Measurements from ENCODE around the gene CIB2.

The CIB2 gene

DNA sequence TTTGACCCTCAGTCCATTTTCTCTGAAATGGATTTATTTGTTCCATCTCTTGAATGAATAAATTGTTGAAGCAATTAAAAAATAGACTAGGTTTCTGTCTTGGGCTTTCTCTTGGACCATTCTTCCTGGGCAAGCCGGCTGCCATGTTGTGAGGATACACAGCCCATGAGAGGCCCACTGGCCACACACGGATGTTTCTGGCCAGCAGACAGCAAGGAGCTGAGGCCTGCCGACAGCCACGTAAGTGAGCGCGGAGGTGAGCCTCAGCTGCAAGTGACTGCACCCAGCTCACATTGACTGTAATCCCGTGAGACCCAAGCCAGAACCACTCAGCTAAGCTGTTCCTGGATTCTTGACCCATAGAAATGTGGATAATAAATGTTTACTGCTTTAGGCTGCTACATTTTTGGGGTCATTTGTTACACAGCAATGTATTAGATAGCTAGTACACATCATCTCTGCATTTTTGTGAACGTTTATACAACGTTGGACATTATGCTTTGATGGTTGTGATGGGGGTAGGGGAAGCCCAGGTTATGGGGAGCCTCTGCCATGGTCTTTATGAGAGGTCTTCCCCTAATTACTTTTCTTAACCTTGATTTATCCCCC, 40.7 kb upstream of the CIB2 start:
- TF ChIP-seq, protein P1, sequence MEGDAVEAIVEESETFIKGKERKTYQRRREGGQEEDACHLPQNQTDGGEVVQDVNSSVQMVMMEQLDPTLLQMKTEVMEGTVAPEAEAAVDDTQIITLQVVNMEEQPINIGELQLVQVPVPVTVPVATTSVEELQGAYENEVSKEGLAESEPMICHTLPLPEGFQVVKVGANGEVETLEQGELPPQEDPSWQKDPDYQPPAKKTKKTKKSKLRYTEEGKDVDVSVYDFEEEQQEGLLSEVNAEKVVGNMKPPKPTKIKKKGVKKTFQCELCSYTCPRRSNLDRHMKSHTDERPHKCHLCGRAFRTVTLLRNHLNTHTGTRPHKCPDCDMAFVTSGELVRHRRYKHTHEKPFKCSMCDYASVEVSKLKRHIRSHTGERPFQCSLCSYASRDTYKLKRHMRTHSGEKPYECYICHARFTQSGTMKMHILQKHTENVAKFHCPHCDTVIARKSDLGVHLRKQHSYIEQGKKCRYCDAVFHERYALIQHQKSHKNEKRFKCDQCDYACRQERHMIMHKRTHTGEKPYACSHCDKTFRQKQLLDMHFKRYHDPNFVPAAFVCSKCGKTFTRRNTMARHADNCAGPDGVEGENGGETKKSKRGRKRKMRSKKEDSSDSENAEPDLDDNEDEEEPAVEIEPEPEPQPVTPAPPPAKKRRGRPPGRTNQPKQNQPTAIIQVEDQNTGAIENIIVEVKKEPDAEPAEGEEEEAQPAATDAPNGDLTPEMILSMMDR (IDR thresholded peaks at IDR 0.05; ENCODE audit: low read depth, low read length): no peak
- no peak overlapping the region for H3K4me3 ChIP-seq (ENCODE audit: low read depth, low read length)

DNA sequence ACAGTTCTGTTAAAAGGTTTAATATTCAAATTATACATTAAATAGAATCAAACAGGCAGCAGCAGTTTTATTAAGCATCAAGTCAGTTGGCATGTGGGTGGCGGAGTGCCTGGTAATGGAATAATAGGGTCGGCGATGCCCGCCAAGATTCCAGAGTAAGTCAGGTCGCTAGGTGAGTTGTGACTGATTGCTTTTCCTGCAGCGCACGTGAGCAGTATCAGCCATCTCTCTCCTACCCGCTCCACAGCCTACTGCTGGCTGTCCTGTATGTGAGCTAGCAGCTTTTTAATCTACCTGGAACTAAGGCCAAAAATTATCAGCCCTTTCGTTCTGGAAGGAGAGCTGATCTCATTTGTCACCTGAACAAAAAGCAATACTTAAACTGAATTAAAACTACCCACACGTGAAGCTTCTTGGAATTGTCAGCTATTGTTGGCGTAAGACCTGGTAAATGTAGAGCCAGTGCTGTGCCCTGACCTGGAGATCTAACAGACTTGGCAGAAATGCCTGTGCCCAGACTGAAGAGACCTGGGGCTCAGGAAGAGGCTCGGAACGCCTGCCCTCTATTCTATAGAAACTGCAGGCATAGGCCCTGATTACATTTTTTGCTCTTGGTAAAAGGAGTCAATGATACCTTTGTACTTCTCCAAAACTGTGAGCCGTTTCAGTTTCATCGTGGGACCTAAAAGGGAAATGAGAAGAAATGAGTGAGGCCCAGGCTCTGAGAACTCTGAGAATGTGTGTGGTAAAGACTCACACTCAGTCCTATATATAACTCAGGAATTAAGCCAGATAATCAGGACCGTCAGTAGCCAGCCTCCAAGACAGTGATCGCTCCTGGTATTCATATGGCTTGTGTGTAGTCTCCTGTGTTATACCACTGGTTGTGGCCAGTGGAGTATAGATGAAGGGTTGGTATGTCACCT, 39.9 kb upstream of the CIB2 start:
- H3K4me3 ChIP-seq (ENCODE audit: low read depth, low read length): no peak overlapping the region
- TF ChIP-seq, protein P1 (IDR thresholded peaks at IDR 0.05; ENCODE audit: low read depth, low read length): no peak

GRCh38 chr15:78168608-78169007, 37.4 kb upstream of the CIB2 start:
- TF ChIP-seq, protein P1 (IDR thresholded peaks at IDR 0.05; ENCODE audit: low read depth, low read length): no peak
- no peak overlapping the region for H3K4me3 ChIP-seq (ENCODE audit: low read depth, low read length)

GRCh38 chr15:78167227-78167888, 36.1 kb upstream of the CIB2 start:
- TF ChIP-seq, protein P1 (IDR thresholded peaks at IDR 0.05; ENCODE audit: low read depth, low read length): no peak
- no peak overlapping the region for H3K4me3 ChIP-seq (ENCODE audit: low read depth, low read length)

GRCh38 chr15:78164010-78164409, 32.8 kb upstream of the CIB2 start:
- TF ChIP-seq, protein P1 (IDR thresholded peaks at IDR 0.05; ENCODE audit: low read depth, low read length): no peak

DNA sequence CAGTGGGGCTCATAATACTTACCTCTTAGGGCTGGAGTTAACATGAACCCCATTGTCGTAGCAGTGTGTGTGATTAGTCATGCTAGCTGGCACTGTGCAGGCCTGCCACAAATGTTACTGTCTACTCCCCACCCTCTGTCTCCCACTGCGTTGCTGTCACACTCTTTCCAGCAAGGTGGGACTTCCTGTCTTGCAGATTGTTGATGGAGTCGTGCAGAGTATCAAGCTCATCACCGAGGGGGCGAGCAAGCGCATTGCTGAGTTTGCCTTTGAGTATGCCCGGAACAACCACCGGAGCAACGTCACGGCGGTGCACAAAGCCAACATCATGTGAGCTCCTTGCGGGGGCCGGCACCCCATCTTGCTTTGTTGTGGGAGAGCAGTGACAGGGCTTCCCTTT, 30.8 kb upstream of the CIB2 start:
- TF ChIP-seq, protein P1 (IDR thresholded peaks at IDR 0.05; ENCODE audit: low read depth, low read length): no peak

More at GRCh38 chr15:78164010-78164409, 32.8 kb upstream of the CIB2 start:
- no peak overlapping the region for H3K4me3 ChIP-seq (ENCODE audit: low read depth, low read length)

More for the DNA sequence above, 30.8 kb upstream of the CIB2 start:
- H3K4me3 ChIP-seq (ENCODE audit: low read depth, low read length): no peak overlapping the region
